Measurements from ENCODE around the gene CST9.

DNA sequence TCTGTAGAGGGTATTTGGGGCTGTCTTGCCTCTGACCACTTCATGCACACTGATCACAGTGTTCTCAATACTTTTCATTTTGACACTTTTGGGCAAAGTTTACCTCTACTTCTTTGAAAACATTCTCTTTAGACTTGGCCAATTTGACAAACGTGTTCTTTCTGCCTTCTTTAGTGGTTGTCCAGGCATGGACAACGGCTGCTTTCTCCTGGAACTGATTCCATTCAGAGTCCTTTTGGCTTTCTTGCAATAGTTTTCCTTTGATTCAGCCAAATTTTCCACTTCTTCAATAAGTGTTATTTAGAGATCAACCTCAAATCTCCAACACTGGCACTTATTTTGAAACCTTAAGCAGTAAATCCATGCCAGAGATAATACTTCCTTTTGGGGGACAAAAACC lies 6.7 kb upstream of the CST9 start:
- TF ChIP-seq POLR2AphosphoS5 (IDR thresholded peaks at IDR 0.05): no peak
- TF ChIP-seq, protein P1, sequence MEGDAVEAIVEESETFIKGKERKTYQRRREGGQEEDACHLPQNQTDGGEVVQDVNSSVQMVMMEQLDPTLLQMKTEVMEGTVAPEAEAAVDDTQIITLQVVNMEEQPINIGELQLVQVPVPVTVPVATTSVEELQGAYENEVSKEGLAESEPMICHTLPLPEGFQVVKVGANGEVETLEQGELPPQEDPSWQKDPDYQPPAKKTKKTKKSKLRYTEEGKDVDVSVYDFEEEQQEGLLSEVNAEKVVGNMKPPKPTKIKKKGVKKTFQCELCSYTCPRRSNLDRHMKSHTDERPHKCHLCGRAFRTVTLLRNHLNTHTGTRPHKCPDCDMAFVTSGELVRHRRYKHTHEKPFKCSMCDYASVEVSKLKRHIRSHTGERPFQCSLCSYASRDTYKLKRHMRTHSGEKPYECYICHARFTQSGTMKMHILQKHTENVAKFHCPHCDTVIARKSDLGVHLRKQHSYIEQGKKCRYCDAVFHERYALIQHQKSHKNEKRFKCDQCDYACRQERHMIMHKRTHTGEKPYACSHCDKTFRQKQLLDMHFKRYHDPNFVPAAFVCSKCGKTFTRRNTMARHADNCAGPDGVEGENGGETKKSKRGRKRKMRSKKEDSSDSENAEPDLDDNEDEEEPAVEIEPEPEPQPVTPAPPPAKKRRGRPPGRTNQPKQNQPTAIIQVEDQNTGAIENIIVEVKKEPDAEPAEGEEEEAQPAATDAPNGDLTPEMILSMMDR (IDR thresholded peaks at IDR 0.05): no peak
- TF ChIP-seq POLR2A (IDR thresholded peaks at IDR 0.05): no peak

Data from suprapubic skin (tissue), 4 donors.